ENCODE data around the gene STUB1.

Gene STUB1

GRCh38 chr16:667780-668518 lies 12.3 kb upstream of the STUB1 start, which contains the start of gene RHOT2:
RHOT2 (plus strand) TSS chr16:668132; CDS start chr16:668200, 68 bp downstream.
- DNase-seq: peak; percentile 93

GRCh38 chr16:668519-669171 lies 11.6 kb upstream of the STUB1 start:
- no peak for DNase-seq

- no peak for DNase-seq
Measured at GRCh38 chr16:669666-670065, 10.5 kb upstream of the STUB1 start.

GRCh38 chr16:670485-671352 lies 9.5 kb upstream of the STUB1 start:
- DNase-seq: no peak

GRCh38 chr16:671353-672131 lies 8.7 kb upstream of the STUB1 start:
- no peak for DNase-seq

- no peak for DNase-seq
Measured at GRCh38 chr16:672371-672770, 7.8 kb upstream of the STUB1 start.

- no peak for DNase-seq
Measured at GRCh38 chr16:672851-673250, 7.4 kb upstream of the STUB1 start.

GRCh38 chr16:673399-673991 lies 6.7 kb upstream of the STUB1 start:
- no peak for DNase-seq

GRCh38 chr16:674214-674881 lies 5.9 kb upstream of the STUB1 start:
- DNase-seq: no peak

GRCh38 chr16:674968-675883 lies 5.0 kb upstream of the STUB1 start, which contains the start of gene RHBDL1:
RHBDL1 (plus strand) TSS chr16:675671; CDS start chr16:675791, 120 bp downstream.
- no peak for DNase-seq

GRCh38 chr16:675884-676564 lies 4.2 kb upstream of the STUB1 start:
- DNase-seq: no peak

- DNase-seq: no peak
Measured at GRCh38 chr16:676565-676902, 3.7 kb upstream of the STUB1 start.

- peak; percentile 56 for DNase-seq
Measured at GRCh38 chr16:676913-677312, 3.3 kb upstream of the STUB1 start.

- no peak for DNase-seq
Measured at GRCh38 chr16:677316-678190, 2.7 kb upstream of the STUB1 start.

GRCh38 chr16:678209-678857 lies 1.9 kb upstream of the STUB1 start:
- no peak for DNase-seq

GRCh38 chr16:678858-679813 lies 1.1 kb upstream of the STUB1 start:
- DNase-seq: peak; percentile 62

- no peak for DNase-seq
Measured at GRCh38 chr16:680625-680945, 375 bp downstream of the STUB1 start.
